Measurements from ENCODE around the gene TLR8.

Gene TLR8

DNA sequence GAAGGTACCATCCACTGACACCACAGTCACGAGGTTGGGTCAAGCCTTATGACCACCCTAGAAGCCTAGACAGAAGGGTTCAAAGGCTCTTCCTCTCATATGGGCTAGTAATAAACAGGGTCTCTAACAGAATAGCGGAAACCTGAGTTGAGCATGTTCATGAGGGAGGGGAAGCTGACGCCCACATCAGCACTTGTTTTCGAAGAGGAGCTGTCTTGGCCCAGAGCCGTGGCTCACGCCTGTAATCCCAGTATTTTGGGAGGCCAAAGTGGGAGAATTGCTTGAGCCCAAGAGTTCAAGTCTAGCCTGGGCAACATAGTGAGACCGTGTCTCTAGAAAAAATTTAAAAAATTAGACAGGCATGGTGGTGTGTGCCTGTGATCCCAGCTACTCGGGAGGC is 47.0 kb downstream of the TLR8 start:
- Histone ChIP-seq H3K9me3 (ENCODE audit: control insufficient read depth, low read length) (no peaks in the 10 kb centered on the region), H3K79me2 (no peaks in the 10 kb centered on the region), H3K27me3 (ENCODE audit: control insufficient read depth, insufficient read depth, low read length) (no peaks in the 10 kb centered on the region), H3K4me1 (peaks cover 3% of the 10 kb centered on the region), H2AFZ (no peak overlapping the region), H3K36me3 (ENCODE audit: control insufficient read depth, insufficient read depth, low read length) (no peaks in the 10 kb centered on the region), H3K4me3 (ENCODE audit: low read depth, low read length) (no peak overlapping the region), H3K27ac (no peak overlapping the region), H3K9ac (no peak overlapping the region), H3K4me2 (ENCODE audit: low read length) (no peak overlapping the region)
- TF ChIP-seq, protein P1, sequence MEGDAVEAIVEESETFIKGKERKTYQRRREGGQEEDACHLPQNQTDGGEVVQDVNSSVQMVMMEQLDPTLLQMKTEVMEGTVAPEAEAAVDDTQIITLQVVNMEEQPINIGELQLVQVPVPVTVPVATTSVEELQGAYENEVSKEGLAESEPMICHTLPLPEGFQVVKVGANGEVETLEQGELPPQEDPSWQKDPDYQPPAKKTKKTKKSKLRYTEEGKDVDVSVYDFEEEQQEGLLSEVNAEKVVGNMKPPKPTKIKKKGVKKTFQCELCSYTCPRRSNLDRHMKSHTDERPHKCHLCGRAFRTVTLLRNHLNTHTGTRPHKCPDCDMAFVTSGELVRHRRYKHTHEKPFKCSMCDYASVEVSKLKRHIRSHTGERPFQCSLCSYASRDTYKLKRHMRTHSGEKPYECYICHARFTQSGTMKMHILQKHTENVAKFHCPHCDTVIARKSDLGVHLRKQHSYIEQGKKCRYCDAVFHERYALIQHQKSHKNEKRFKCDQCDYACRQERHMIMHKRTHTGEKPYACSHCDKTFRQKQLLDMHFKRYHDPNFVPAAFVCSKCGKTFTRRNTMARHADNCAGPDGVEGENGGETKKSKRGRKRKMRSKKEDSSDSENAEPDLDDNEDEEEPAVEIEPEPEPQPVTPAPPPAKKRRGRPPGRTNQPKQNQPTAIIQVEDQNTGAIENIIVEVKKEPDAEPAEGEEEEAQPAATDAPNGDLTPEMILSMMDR (IDR thresholded peaks at IDR 0.05): no peak

DNA sequence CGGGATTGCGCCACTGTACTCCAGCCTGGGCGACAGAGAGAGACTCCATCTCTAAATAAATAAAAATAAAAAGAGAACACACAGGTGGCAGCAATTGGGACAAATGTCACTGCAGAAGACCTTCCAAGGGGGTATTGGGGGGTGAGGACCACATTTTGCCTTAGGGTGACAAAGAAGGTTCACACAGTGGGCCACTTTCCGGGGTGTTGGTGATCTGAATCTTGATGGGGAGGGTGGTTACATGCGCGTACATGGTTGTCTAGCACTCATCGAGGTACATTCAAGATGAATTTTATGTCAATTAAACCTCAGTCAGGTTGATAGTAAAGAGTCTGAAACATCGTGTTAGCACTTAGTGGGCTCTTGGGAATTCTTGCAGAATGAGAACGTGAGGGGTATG is 48.0 kb downstream of the TLR8 start:
- Histone ChIP-seq H3K4me1 (peaks cover 3% of the 10 kb centered on the region), H3K9me3 (ENCODE audit: control insufficient read depth, low read length) (no peaks in the 10 kb centered on the region), H2AFZ (no peak overlapping the region), H3K27me3 (ENCODE audit: control insufficient read depth, insufficient read depth, low read length) (no peaks in the 10 kb centered on the region), H3K9ac (no peak overlapping the region), H3K4me2 (ENCODE audit: low read length) (no peak overlapping the region), H3K79me2 (no peaks in the 10 kb centered on the region), H3K36me3 (ENCODE audit: control insufficient read depth, insufficient read depth, low read length) (no peaks in the 10 kb centered on the region), H3K4me3 (ENCODE audit: low read depth, low read length) (no peak overlapping the region), H3K27ac (no peak overlapping the region)
- TF ChIP-seq, protein P1 (IDR thresholded peaks at IDR 0.05): no peak

DNA sequence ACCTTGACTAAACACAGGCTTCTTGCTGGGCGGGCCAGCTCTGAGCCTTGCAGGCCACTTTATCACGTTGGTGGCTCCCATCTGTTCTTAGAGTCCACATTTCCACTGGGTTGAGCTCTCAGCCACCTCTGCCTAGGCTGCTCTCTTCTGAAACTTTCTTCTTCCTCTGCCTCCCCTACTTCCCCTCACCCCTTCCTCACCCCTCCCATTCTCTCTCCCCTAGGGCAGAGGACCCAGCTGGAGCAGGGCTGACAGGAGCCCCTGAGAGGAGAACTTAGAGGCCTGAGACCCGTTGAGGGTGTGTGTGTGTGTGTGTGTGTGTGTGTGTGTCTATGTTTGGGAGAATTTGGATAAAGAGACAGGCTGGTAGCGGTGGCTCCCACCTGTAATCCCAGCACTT is 48.6 kb downstream of the TLR8 start:
- Histone ChIP-seq H3K27me3 (ENCODE audit: control insufficient read depth, insufficient read depth, low read length) (no peaks in the 10 kb centered on the region), H3K4me2 (ENCODE audit: low read length) (no peak overlapping the region), H3K79me2 (no peaks in the 10 kb centered on the region), H3K27ac (no peak overlapping the region), H3K4me3 (ENCODE audit: low read depth, low read length) (no peak overlapping the region), H3K36me3 (ENCODE audit: control insufficient read depth, insufficient read depth, low read length) (no peaks in the 10 kb centered on the region), H3K9me3 (ENCODE audit: control insufficient read depth, low read length) (no peaks in the 10 kb centered on the region), H3K4me1 (no peaks in the 10 kb centered on the region), H3K9ac (no peak overlapping the region), H2AFZ (no peak overlapping the region)
- TF ChIP-seq, protein P1 (IDR thresholded peaks at IDR 0.05): no peak

DNA sequence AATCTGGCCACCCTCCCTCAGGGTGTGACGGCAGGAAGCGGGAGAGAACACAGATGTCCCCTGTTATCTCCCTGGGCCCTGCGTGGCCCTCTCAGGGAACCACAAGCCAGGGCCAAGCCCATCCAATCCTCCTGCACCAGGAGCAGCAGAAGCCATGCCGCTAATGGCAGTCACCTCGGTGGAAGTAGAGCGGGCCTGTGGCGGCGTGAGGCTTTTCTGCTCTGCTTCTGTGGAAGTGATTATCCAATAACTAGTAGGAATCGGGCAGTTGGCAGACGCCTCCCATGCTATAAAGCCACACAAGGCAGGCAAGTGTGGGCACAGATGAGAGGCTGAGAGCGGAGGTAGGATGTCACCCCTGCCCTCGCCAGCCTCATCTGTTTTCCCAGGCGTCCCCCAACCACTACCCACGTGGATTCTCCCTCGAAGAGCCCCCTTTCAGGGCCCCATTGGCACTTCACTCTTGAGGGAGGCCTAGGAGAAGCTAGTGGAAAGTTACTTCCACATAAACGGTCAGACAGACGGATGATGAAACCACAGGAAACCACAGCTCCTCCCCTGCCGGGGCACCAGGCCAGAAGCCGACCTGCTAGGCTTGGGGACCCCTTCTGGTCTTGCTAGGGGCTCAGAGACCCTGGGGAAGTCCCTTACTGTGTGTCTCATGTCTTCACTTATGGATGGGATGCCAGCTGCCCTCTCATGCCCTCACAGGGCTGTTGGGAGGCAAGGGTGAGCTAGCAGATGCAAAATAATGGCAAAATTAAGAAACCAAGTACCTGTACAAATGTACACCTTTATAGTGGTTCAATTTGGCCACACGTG is 49.7 kb downstream of the TLR8 start:
- peak overlapping the region; percentile 44 for H3K27ac ChIP-seq
- no peak overlapping the region for H3K4me3 ChIP-seq (ENCODE audit: low read depth, low read length)
- H3K4me1 ChIP-seq: no peaks in the 10 kb centered on the region

More for the DNA sequence above, 49.7 kb downstream of the TLR8 start:
- H2AFZ ChIP-seq: no peak overlapping the region
- no peaks in the 10 kb centered on the region for H3K9me3 ChIP-seq (ENCODE audit: control insufficient read depth, low read length)
- H3K27me3 ChIP-seq (ENCODE audit: control insufficient read depth, insufficient read depth, low read length): no peaks in the 10 kb centered on the region
- H3K36me3 ChIP-seq (ENCODE audit: control insufficient read depth, insufficient read depth, low read length): no peaks in the 10 kb centered on the region
- H3K79me2 ChIP-seq: no peaks in the 10 kb centered on the region
- TF ChIP-seq, protein P1 (IDR thresholded peaks at IDR 0.05): no peak
- H3K9ac ChIP-seq: no peak overlapping the region
- no peak overlapping the region for H3K4me2 ChIP-seq (ENCODE audit: low read length)

Measured in parathyroid adenoma (tissue), 2 donors.